ENCODE results near the gene ABCA3. TPM values are rescaled to one million over a fixed set of nuclear protein-coding genes. Genes with fewer than 3 reads are reported as not detected.

ABCA3 gene
- polyA plus RNA-seq, 4 donors: 1.1 to 4.7 (median 1.8) TPM

DNA sequence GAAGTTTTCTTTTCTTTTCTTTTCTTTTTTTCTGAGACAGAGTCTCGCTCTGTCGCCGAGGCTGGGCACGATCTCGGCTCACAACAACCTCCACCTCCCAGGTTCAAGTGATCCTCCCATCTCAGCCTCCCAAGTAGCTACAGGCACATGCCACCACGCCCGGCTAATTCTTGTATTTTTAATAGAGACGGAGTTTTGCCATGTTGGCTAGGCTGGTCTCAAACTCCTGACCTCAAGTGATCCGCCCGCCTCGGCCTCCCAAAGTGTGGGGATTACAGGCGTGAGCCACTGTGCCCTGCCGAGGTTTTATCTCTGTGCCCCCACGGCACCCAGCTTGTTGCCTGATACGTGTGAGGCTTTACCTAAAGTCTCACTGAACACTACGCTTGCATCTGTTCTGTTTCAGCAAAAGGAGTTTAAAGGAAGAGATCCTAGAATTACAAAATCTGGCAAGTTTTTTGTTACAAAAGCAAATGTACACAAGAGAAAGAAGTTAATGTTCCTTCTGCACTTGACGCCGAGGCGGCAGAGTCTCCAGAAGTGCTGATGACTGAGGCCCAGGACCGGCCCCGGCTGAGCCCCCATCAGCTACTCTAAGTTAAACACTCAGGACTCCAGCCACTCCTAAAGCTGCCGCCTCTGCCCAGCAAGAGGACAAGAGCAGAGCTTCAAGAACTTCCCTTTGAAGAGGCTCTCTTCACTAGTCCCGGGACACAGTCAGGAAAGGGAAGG lies 9.2 kb downstream of the ABCA3 start:
- no peak for FAIRE-seq
- 66 to 74% (median 69%) methylated on average over 23 of the region's 23 CpGs for WGBS, 3 donors
- no peak for DNase-seq

GRCh38 chr16:2329532-2329931 lies 11.0 kb downstream of the ABCA3 start:
- no peaks in the 10 kb centered on the region for H3K36me3 ChIP-seq (ENCODE audit: control insufficient read depth in 3 of 3, insufficient read depth in 2 of 3, low read depth in 1 of 3, low read length in 3 of 3)
- WGBS, 3 donors: 76 to 91% (median 88%) methylated on average over 5 of the region's 5 CpGs
- FAIRE-seq: no peak

More for the DNA sequence above, 9.2 kb downstream of the ABCA3 start:
- H3K27ac ChIP-seq (ENCODE audit: low read depth in 1 of 3, low read length in 2 of 3): no peak overlapping the region
- H3K36me3 ChIP-seq (ENCODE audit: control insufficient read depth in 3 of 3, insufficient read depth in 2 of 3, low read depth in 1 of 3, low read length in 3 of 3): no peaks in the 10 kb centered on the region
- no peaks in the 10 kb centered on the region for H3K9me3 ChIP-seq (ENCODE audit: control insufficient read depth in 2 of 2, insufficient read depth in 1 of 2, low read depth in 1 of 2, low read length in 1 of 2)
- no peak overlapping the region for H3K4me3 ChIP-seq (ENCODE audit: low read depth in 1 of 3, low read length in 3 of 3)
- H3K27me3 ChIP-seq (ENCODE audit: control insufficient read depth in 3 of 3, insufficient read depth in 3 of 3, low read length in 3 of 3): peaks cover 0 to 22% (median 0%) of the 10 kb centered on the region in 3 donors
- no peaks in the 10 kb centered on the region for H3K4me1 ChIP-seq (ENCODE audit: control insufficient read depth in 3 of 3, insufficient read depth in 2 of 3, low read depth in 1 of 3, low read length in 2 of 3)

DNA sequence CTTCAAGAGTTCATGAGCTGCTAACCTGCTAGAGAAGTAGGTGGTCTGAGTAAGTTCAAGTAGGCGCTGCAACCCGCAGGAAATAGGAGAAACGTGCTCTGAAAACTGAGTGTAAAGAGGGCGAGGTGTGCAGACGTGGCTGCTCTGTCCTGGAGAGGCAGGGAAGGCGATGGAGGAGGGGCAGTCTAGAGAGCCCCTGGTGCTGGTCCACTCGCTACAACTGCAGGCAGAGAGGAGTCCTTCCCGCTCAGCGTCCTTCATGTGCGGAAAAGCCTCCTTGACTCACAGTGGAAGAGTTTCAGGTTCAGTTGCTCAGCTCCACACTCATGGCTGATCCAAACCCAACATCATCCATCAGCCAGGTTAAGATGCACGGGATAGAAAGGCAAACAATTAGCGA lies 12.1 kb downstream of the ABCA3 start:
- no peak overlapping the region for H3K4me3 ChIP-seq (ENCODE audit: low read depth in 1 of 3, low read length in 3 of 3)
- peaks cover 0 to 18% (median 0%) of the 10 kb centered on the region in 3 donors for H3K27me3 ChIP-seq (ENCODE audit: control insufficient read depth in 3 of 3, insufficient read depth in 3 of 3, low read length in 3 of 3)
- no peak overlapping the region for H3K27ac ChIP-seq (ENCODE audit: low read depth in 1 of 3, low read length in 2 of 3)
- FAIRE-seq (no peak), DNase-seq (no peak)
- H3K36me3 ChIP-seq (ENCODE audit: control insufficient read depth in 3 of 3, insufficient read depth in 2 of 3, low read depth in 1 of 3, low read length in 3 of 3): peaks cover 0 to 5% (median 0%) of the 10 kb centered on the region in 3 donors
- no peaks in the 10 kb centered on the region for H3K9me3 ChIP-seq (ENCODE audit: control insufficient read depth in 2 of 2, insufficient read depth in 1 of 2, low read depth in 1 of 2, low read length in 1 of 2)
- no peaks in the 10 kb centered on the region for H3K4me1 ChIP-seq (ENCODE audit: control insufficient read depth in 3 of 3, insufficient read depth in 2 of 3, low read depth in 1 of 3, low read length in 2 of 3)
- WGBS, 3 donors: 73 to 78% (median 75%) methylated on average over 12 of the region's 12 CpGs

More at GRCh38 chr16:2329532-2329931, 11.0 kb downstream of the ABCA3 start:
- peaks cover 0 to 18% (median 0%) of the 10 kb centered on the region in 3 donors for H3K27me3 ChIP-seq (ENCODE audit: control insufficient read depth in 3 of 3, insufficient read depth in 3 of 3, low read length in 3 of 3)
- no peaks in the 10 kb centered on the region for H3K4me1 ChIP-seq (ENCODE audit: control insufficient read depth in 3 of 3, insufficient read depth in 2 of 3, low read depth in 1 of 3, low read length in 2 of 3)
- no peak for DNase-seq
- H3K27ac ChIP-seq (ENCODE audit: low read depth in 1 of 3, low read length in 2 of 3): no peak overlapping the region
- H3K4me3 ChIP-seq (ENCODE audit: low read depth in 1 of 3, low read length in 3 of 3): no peak overlapping the region
- H3K9me3 ChIP-seq (ENCODE audit: control insufficient read depth in 2 of 2, insufficient read depth in 1 of 2, low read depth in 1 of 2, low read length in 1 of 2): no peaks in the 10 kb centered on the region

- peaks cover 0 to 8% (median 0%) of the 10 kb centered on the region in 3 donors for H3K27me3 ChIP-seq (ENCODE audit: control insufficient read depth in 3 of 3, insufficient read depth in 3 of 3, low read length in 3 of 3)
- WGBS, 3 donors: 81 to 89% (median 86%) methylated on average over 11 of the region's 11 CpGs
- H3K36me3 ChIP-seq (ENCODE audit: control insufficient read depth in 3 of 3, insufficient read depth in 2 of 3, low read depth in 1 of 3, low read length in 3 of 3): peaks cover 0 to 5% (median 0%) of the 10 kb centered on the region in 3 donors
- H3K27ac ChIP-seq (ENCODE audit: low read depth in 1 of 3, low read length in 2 of 3): no peak overlapping the region
- FAIRE-seq (no peak), DNase-seq (no peak)
- H3K4me1 ChIP-seq (ENCODE audit: control insufficient read depth in 3 of 3, insufficient read depth in 2 of 3, low read depth in 1 of 3, low read length in 2 of 3): no peaks in the 10 kb centered on the region
- no peaks in the 10 kb centered on the region for H3K9me3 ChIP-seq (ENCODE audit: control insufficient read depth in 2 of 2, insufficient read depth in 1 of 2, low read depth in 1 of 2, low read length in 1 of 2)
- no peak overlapping the region for H3K4me3 ChIP-seq (ENCODE audit: low read depth in 1 of 3, low read length in 3 of 3)
Measured at GRCh38 chr16:2326191-2326590, 14.3 kb downstream of the ABCA3 start.

- Histone ChIP-seq H3K36me3 (ENCODE audit: control insufficient read depth in 3 of 3, insufficient read depth in 2 of 3, low read depth in 1 of 3, low read length in 3 of 3) (peaks cover 0 to 5% (median 0%) of the 10 kb centered on the region in 3 donors), H3K4me3 (ENCODE audit: low read depth in 1 of 3, low read length in 3 of 3) (no peak overlapping the region), H3K9me3 (ENCODE audit: control insufficient read depth in 2 of 2, insufficient read depth in 1 of 2, low read depth in 1 of 2, low read length in 1 of 2) (no peaks in the 10 kb centered on the region), H3K27ac (ENCODE audit: low read depth in 1 of 3, low read length in 2 of 3) (no peak overlapping the region), H3K4me1 (ENCODE audit: control insufficient read depth in 3 of 3, insufficient read depth in 2 of 3, low read depth in 1 of 3, low read length in 2 of 3) (no peaks in the 10 kb centered on the region), H3K27me3 (ENCODE audit: control insufficient read depth in 3 of 3, insufficient read depth in 3 of 3, low read length in 3 of 3) (peaks cover 0 to 8% (median 0%) of the 10 kb centered on the region in 3 donors)
- 82 to 88% (median 84%) methylated on average over 16 of the region's 16 CpGs for WGBS, 3 donors
- FAIRE-seq (no peak), DNase-seq (no peak)
Measured at GRCh38 chr16:2325791-2326190, 14.7 kb downstream of the ABCA3 start.

DNA sequence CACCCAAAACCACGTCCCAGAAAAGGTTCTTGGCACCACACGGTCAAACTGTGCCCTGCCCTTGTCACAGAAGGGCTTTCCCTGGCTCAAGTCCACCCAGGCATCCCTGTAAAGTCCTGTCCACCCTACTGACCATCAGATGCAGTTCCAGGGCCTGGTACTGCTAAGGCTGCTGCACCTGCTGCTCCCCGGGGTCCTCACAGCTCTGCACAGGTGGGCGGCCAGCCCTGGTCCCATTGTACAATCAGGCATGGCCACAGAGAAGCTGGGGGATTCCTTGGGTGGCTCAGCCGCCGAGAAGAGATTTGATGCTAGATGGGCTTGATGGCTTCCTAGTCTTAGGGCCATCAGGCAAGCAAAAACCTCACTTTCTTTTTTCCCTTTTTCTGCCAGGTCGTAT lies 15.3 kb downstream of the ABCA3 start:
- FAIRE-seq (no peak), DNase-seq (no peak)
- Histone ChIP-seq H3K4me3 (ENCODE audit: low read depth in 1 of 3, low read length in 3 of 3) (no peak overlapping the region), H3K9me3 (ENCODE audit: control insufficient read depth in 2 of 2, insufficient read depth in 1 of 2, low read depth in 1 of 2, low read length in 1 of 2) (no peaks in the 10 kb centered on the region), H3K27me3 (ENCODE audit: control insufficient read depth in 3 of 3, insufficient read depth in 3 of 3, low read length in 3 of 3) (peaks cover 0 to 8% (median 0%) of the 10 kb centered on the region in 3 donors), H3K27ac (ENCODE audit: low read depth in 1 of 3, low read length in 2 of 3) (no peak overlapping the region), H3K36me3 (ENCODE audit: control insufficient read depth in 3 of 3, insufficient read depth in 2 of 3, low read depth in 1 of 3, low read length in 3 of 3) (peaks cover 0 to 5% (median 0%) of the 10 kb centered on the region in 3 donors), H3K4me1 (ENCODE audit: control insufficient read depth in 3 of 3, insufficient read depth in 2 of 3, low read depth in 1 of 3, low read length in 2 of 3) (no peaks in the 10 kb centered on the region)
- WGBS, 3 donors: 57 to 74% (median 71%) methylated on average over 7 of the region's 7 CpGs

DNA sequence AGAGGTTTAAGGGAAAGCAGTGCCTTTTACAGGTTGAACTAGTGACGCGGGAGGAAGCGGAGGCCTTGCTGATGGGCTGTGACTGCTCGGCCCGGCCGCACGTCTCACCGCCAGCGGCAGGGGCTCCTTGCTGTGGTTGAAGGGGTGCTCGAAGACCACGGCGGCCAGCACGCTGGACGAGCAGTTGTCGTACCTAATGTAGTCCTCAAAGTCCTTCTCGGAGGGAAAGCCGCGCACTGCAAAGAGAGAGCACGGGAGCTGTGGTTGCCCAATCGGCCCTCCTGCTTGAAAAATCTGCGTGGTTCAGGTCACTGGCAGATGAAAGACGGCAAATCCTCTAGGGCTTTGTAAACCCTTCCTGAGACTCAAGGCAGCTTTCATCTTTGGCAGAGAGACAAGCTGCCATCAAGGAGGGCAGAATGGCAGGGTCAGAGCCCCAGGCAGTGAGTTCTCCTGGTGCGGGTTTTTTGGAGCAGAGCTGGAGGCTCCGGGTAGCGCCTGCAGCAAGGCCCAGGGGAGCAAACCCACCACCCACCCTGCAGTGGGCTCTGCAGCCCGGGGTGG lies 16.1 kb downstream of the ABCA3 start:
- Histone ChIP-seq H3K4me3 (ENCODE audit: low read depth in 1 of 3, low read length in 3 of 3) (no peak overlapping the region), H3K9me3 (ENCODE audit: control insufficient read depth in 2 of 2, insufficient read depth in 1 of 2, low read depth in 1 of 2, low read length in 1 of 2) (no peaks in the 10 kb centered on the region), H3K36me3 (ENCODE audit: control insufficient read depth in 3 of 3, insufficient read depth in 2 of 3, low read depth in 1 of 3, low read length in 3 of 3) (peaks cover 0 to 5% (median 0%) of the 10 kb centered on the region in 3 donors), H3K4me1 (ENCODE audit: control insufficient read depth in 3 of 3, insufficient read depth in 2 of 3, low read depth in 1 of 3, low read length in 2 of 3) (no peaks in the 10 kb centered on the region), H3K27ac (ENCODE audit: low read depth in 1 of 3, low read length in 2 of 3) (no peak overlapping the region), H3K27me3 (ENCODE audit: control insufficient read depth in 3 of 3, insufficient read depth in 3 of 3, low read length in 3 of 3) (peaks cover 0 to 6% (median 0%) of the 10 kb centered on the region in 3 donors)
- DNase-seq (no peak), FAIRE-seq (no peak)
- WGBS, 3 donors: 87 to 90% (median 88%) methylated on average over 26 of the region's 26 CpGs

DNA sequence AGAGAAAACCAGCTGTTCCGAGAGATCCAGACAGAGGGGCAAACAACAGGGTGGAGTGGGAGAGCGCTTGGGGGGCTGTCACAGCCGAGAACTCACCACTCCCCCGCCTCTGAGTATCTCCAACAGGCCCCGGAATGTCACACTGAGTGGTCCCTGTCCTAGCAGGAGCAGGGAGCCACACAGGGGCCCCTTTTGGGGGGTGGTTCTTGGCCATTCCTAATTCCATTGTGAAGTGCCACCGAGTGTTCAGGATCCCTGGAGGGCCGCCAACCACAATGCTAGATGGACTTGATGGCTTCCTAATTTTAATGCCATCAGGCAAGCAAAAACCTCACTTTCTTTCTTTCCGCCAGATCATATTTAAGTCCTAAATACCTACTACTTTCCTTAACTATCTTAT lies 16.8 kb downstream of the ABCA3 start:
- Histone ChIP-seq H3K9me3 (ENCODE audit: control insufficient read depth in 2 of 2, insufficient read depth in 1 of 2, low read depth in 1 of 2, low read length in 1 of 2) (no peaks in the 10 kb centered on the region), H3K27me3 (ENCODE audit: control insufficient read depth in 3 of 3, insufficient read depth in 3 of 3, low read length in 3 of 3) (peaks cover 0 to 5% (median 0%) of the 10 kb centered on the region in 3 donors), H3K4me3 (ENCODE audit: low read depth in 1 of 3, low read length in 3 of 3) (no peak overlapping the region), H3K36me3 (ENCODE audit: control insufficient read depth in 3 of 3, insufficient read depth in 2 of 3, low read depth in 1 of 3, low read length in 3 of 3) (peaks cover 0 to 5% (median 0%) of the 10 kb centered on the region in 3 donors), H3K4me1 (ENCODE audit: control insufficient read depth in 3 of 3, insufficient read depth in 2 of 3, low read depth in 1 of 3, low read length in 2 of 3) (no peaks in the 10 kb centered on the region), H3K27ac (ENCODE audit: low read depth in 1 of 3, low read length in 2 of 3) (no peak overlapping the region)
- WGBS, 3 donors: 73 to 82% (median 80%) methylated on average over 8 of the region's 8 CpGs
- FAIRE-seq (no peak), DNase-seq (no peak)

Data from small intestine (tissue), 7 donors.